Karpas-422 (cell line): ENCODE results near the gene KIAA0319L. TPM values are rescaled to one million over a fixed set of nuclear protein-coding genes. Genes with fewer than 3 reads are reported as not detected.
A peak's percentile ranks its signal among the peaks of the same experiment; 100 is the strongest.

Experiments used
- DNase-seq: peaks from one replicate; pipeline ENCODE4 v3.0.0-alpha.2; 2015
- H2AFZ ChIP-seq: fragments of 200-600 bp; sonication (generic); 2 replicates; pipeline ENCODE4 v1.6.1; 2014; ENCODE audit warnings: antibody characterized with exemption, low read length, mixed read lengths
- H3K27ac ChIP-seq: fragments of 200-600 bp; sonication (generic); 2 replicates; pipeline ENCODE4 v1.5.1; 2014; ENCODE audit warnings: mild to moderate bottlenecking, low read length, moderate library complexity
- H3K27me3 ChIP-seq: fragments of 200-600 bp; sonication (generic); 2 replicates; pipeline ENCODE4 v1.6.1; 2014; ENCODE audit warnings: low read length, mixed read lengths
- H3K36me3 ChIP-seq: fragments of 200-600 bp; sonication (generic); 2 replicates; pipeline ENCODE4 v1.6.1; 2014; ENCODE audit warnings: low read length, mixed read lengths; ENCODE audit not compliant: insufficient read depth
- H3K4me1 ChIP-seq: fragments of 200-600 bp; sonication (generic); 2 replicates; pipeline ENCODE4 v1.6.1; 2014; ENCODE audit warnings: mild to moderate bottlenecking, low read length, mixed read lengths
- H3K4me2 ChIP-seq: fragments of 200-600 bp; sonication (generic); 2 replicates; pipeline ENCODE4 v1.6.1; 2014; ENCODE audit warnings: low read length, low read depth, mild to moderate bottlenecking; ENCODE audit not compliant: poor library complexity, severe bottlenecking
- H3K4me3 ChIP-seq: fragments of 200-600 bp; sonication (generic); 2 replicates; pipeline ENCODE4 v1.5.1; 2014; ENCODE audit warnings: mild to moderate bottlenecking, antibody characterized with exemption, low read length, mixed read lengths
- H3K79me2 ChIP-seq: fragments of 200-600 bp; sonication (generic); 2 replicates; pipeline ENCODE4 v1.6.1; 2014; ENCODE audit warnings: mild to moderate bottlenecking, low read length, mixed read lengths
- H3K9ac ChIP-seq: fragments of 200-600 bp; sonication (generic); 2 replicates; pipeline ENCODE4 v1.6.0; 2014; ENCODE audit warnings: low read length
- H3K9me2 ChIP-seq: fragments of 200-600 bp; sonication (generic), shearing (Covaris generic); replicated peaks from 2 replicates; pipeline ENCODE4 v1.6.0; 2014; ENCODE audit warnings: mild to moderate bottlenecking, low read length, moderate library complexity; ENCODE audit not compliant: insufficient read depth
- H3K9me3 ChIP-seq: fragments of 300-700, 200-600 bp; sonication (generic); 2 replicates; pipeline ENCODE4 v1.6.1; 2014; ENCODE audit warnings: low read length, mixed read lengths
- H4K20me1 ChIP-seq: fragments of 200-600 bp; sonication (generic); 2 replicates; pipeline ENCODE4 v1.6.1; 2014; ENCODE audit warnings: mild to moderate bottlenecking, antibody characterized with exemption, low read length, low read depth; ENCODE audit not compliant: insufficient read depth
- total RNA-seq: library from RNA; depleted of rRNA; stranded (reverse); fragments of >200 nt; shearing (Covaris generic); gene quantifications from 2 replicates; pipeline ENCODE4 v1.2.3, GENCODE V29; 2014; ENCODE audit warnings: low replicate concordance

The KIAA0319L gene
- total RNA-seq, 1 experiment from 2014 or later, result 34.0 TPM

- Histone ChIP-seq H3K79me2 (peaks cover 65% of the 10 kb centered on the region), H3K27me3 (no peaks in the 10 kb centered on the region), H4K20me1 (no peaks in the 10 kb centered on the region), H3K36me3 (peaks cover 56% of the 10 kb centered on the region), H3K9ac (no peak overlapping the region), H3K27ac (no peak overlapping the region), H3K4me2 (no peak overlapping the region), H3K4me3 (no peak overlapping the region), H3K4me1 (peaks cover 26% of the 10 kb centered on the region), H3K9me2 (no peaks in the 10 kb centered on the region), H2AFZ (no peak overlapping the region), H3K9me3 (peaks cover 26% of the 10 kb centered on the region)
- DNase-seq, result no peak
Observed at GRCh38 chr1:35533586-35533985, 23.6 kb downstream of the KIAA0319L start.

GRCh38 chr1:35532497-35533223, 24.5 kb downstream of the KIAA0319L start:
- peaks cover 28% of the 10 kb centered on the region for H3K9me3 ChIP-seq
- no peaks in the 10 kb centered on the region for H3K27me3 ChIP-seq
- H3K4me3 ChIP-seq, result no peak overlapping the region
- H3K9me2 ChIP-seq, result no peaks in the 10 kb centered on the region
- peaks cover 17% of the 10 kb centered on the region for H3K4me1 ChIP-seq
- peaks cover 60% of the 10 kb centered on the region for H3K36me3 ChIP-seq
- no peak overlapping the region for H3K27ac ChIP-seq
- DNase-seq, result no peak
- H4K20me1 ChIP-seq, result no peaks in the 10 kb centered on the region
- H3K79me2 ChIP-seq, result peaks cover 56% of the 10 kb centered on the region
- no peak overlapping the region for H3K4me2 ChIP-seq
- H2AFZ ChIP-seq, result no peak overlapping the region
- no peak overlapping the region for H3K9ac ChIP-seq

DNA sequence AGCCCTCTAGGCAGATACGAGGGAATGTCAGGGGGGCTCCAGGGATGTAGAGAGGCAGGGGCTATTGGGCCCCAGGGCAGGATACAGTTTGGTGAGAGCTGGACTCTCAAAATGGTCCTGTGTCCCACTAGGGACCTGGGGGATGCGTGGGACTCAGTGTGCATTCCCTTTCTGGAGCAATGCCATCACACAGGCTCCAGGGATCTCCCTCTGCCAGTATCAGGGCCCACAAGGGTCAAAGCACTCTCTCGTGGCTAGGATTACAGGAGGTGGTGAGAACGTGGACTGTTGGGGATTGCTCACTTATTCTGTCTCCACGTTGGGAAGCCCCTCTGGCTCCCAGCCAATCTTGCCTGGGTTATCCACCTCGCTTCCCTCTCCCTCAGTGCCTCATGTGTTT, 25.8 kb downstream of the KIAA0319L start:
- Histone ChIP-seq H3K79me2 (peaks cover 44% of the 10 kb centered on the region), H3K4me2 (no peak overlapping the region), H2AFZ (no peak overlapping the region), H3K4me1 (peaks cover 4% of the 10 kb centered on the region), H3K4me3 (no peak overlapping the region), H3K9ac (no peak overlapping the region), H3K27me3 (no peaks in the 10 kb centered on the region), H3K9me2 (no peaks in the 10 kb centered on the region), H3K27ac (no peak overlapping the region), H3K36me3 (peaks cover 60% of the 10 kb centered on the region), H4K20me1 (no peaks in the 10 kb centered on the region), H3K9me3 (peaks cover 34% of the 10 kb centered on the region)
- DNase-seq, result no peak

DNA sequence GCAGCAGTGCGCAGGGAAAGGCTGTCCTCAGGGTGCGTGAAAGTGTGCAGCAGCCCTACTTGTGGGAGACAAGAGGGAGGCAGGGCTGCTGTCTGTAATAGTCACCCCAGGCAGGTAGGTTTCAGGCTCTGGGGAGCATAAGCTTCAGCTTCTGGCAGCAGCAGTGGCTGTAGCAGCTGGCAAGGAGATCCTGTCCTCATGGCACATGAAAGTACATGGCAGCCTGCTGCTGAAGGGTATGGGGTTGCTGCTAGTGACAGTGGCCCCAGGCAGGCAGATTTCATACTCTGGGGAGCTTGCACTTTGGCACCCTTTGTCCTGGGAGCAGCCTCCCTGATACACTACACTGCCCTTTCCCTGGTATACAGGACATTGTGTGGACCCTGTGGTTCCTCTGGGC, 26.3 kb downstream of the KIAA0319L start:
- no peak for DNase-seq
- H3K27me3 ChIP-seq, result no peaks in the 10 kb centered on the region
- no peak overlapping the region for H3K27ac ChIP-seq
- H3K4me2 ChIP-seq, result no peak overlapping the region
- H3K9ac ChIP-seq, result no peak overlapping the region
- no peaks in the 10 kb centered on the region for H3K9me2 ChIP-seq
- peaks cover 56% of the 10 kb centered on the region for H3K36me3 ChIP-seq
- no peaks in the 10 kb centered on the region for H3K4me1 ChIP-seq
- H3K9me3 ChIP-seq, result peaks cover 34% of the 10 kb centered on the region
- no peaks in the 10 kb centered on the region for H4K20me1 ChIP-seq
- no peak overlapping the region for H3K4me3 ChIP-seq
- no peak overlapping the region for H2AFZ ChIP-seq
- peaks cover 39% of the 10 kb centered on the region for H3K79me2 ChIP-seq

DNA sequence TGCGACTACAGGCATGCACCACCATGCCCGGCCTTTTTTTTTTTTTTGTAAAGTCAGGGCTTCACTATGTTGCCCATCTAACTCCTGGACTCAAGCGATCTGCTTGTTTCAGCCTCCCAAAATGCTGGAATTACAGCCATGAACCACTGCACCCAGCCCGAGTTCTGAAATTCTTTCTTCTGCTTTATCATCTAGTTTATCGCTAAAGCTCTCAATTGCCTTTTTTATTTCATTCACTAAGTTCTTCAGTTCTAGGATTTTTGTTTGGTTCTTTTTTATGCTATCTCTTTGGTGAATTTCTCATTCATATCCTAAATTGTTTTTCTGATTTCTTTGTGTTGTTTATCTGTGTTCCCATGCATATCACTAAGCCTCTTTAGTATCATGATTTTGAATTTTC, 27.0 kb downstream of the KIAA0319L start:
- Histone ChIP-seq H3K4me3 (no peak overlapping the region), H4K20me1 (no peaks in the 10 kb centered on the region)

GRCh38 chr1:35524106-35524505, 33.1 kb downstream of the KIAA0319L start:
- no peaks in the 10 kb centered on the region for H4K20me1 ChIP-seq
- H3K4me1 ChIP-seq, result no peaks in the 10 kb centered on the region
- H2AFZ ChIP-seq, result no peak overlapping the region

More for the DNA sequence above, 27.0 kb downstream of the KIAA0319L start:
- Histone ChIP-seq H3K36me3 (peaks cover 48% of the 10 kb centered on the region), H3K4me2 (no peak overlapping the region), H3K9ac (no peak overlapping the region), H3K9me3 (peaks cover 34% of the 10 kb centered on the region), H3K79me2 (peaks cover 32% of the 10 kb centered on the region), H3K9me2 (no peaks in the 10 kb centered on the region), H3K27me3 (no peaks in the 10 kb centered on the region), H3K27ac (no peak overlapping the region), H3K4me1 (no peaks in the 10 kb centered on the region), H2AFZ (no peak overlapping the region)
- DNase-seq, result peak; percentile 58

GRCh38 chr1:35519432-35519831, 37.8 kb downstream of the KIAA0319L start:
- H3K4me2 ChIP-seq, result no peak overlapping the region
- no peak overlapping the region for H3K4me3 ChIP-seq
- peaks cover 5% of the 10 kb centered on the region; the same call in 1 of the 2 replicates for H3K9me3 ChIP-seq
- H3K36me3 ChIP-seq, result no peaks in the 10 kb centered on the region
- H3K79me2 ChIP-seq, result peaks cover 52% of the 10 kb centered on the region
- DNase-seq, result no peak
- H3K9me2 ChIP-seq, result no peaks in the 10 kb centered on the region
- H4K20me1 ChIP-seq, result no peaks in the 10 kb centered on the region
- no peaks in the 10 kb centered on the region for H3K27me3 ChIP-seq
- H3K4me1 ChIP-seq, result no peaks in the 10 kb centered on the region
- no peak overlapping the region for H2AFZ ChIP-seq
- H3K9ac ChIP-seq, result no peak overlapping the region
- H3K27ac ChIP-seq, result no peak overlapping the region

More at GRCh38 chr1:35524106-35524505, 33.1 kb downstream of the KIAA0319L start:
- 0 out of 2 replicates have a peak, but pooled peaks cover 5% of the 10 kb centered on the region for H3K36me3 ChIP-seq
- H3K9ac ChIP-seq, result no peak overlapping the region
- no peaks in the 10 kb centered on the region for H3K9me2 ChIP-seq
- H3K4me2 ChIP-seq, result no peak overlapping the region
- no peak overlapping the region for H3K27ac ChIP-seq
- peaks cover 15% of the 10 kb centered on the region; the same call in 1 of the 2 replicates for H3K9me3 ChIP-seq
- no peak for DNase-seq
- peaks cover 16% of the 10 kb centered on the region; the same call in 1 of the 2 replicates for H3K79me2 ChIP-seq
- no peak overlapping the region for H3K4me3 ChIP-seq
- H3K27me3 ChIP-seq, result no peaks in the 10 kb centered on the region

- no peaks in the 10 kb centered on the region for H3K36me3 ChIP-seq
- peaks cover 5% of the 10 kb centered on the region; the same call in 1 of the 2 replicates for H3K9me3 ChIP-seq
- H3K27me3 ChIP-seq, result no peaks in the 10 kb centered on the region
- no peaks in the 10 kb centered on the region for H4K20me1 ChIP-seq
- H3K4me2 ChIP-seq, result no peak overlapping the region
- peaks cover 63% of the 10 kb centered on the region for H3K79me2 ChIP-seq
- no peak overlapping the region for H2AFZ ChIP-seq
- H3K9me2 ChIP-seq, result no peaks in the 10 kb centered on the region
- no peak for DNase-seq
- H3K9ac ChIP-seq, result no peak overlapping the region
- H3K4me3 ChIP-seq, result no peak overlapping the region
- no peaks in the 10 kb centered on the region for H3K4me1 ChIP-seq
- no peak overlapping the region for H3K27ac ChIP-seq
Observed at GRCh38 chr1:35518183-35518582, 39.0 kb downstream of the KIAA0319L start.
